Measurements from ENCODE around the gene ZNF217. TPM values are rescaled to one million over a fixed set of nuclear protein-coding genes. Genes with fewer than 3 reads are reported as not detected.
"Not testable (repeated sequence)": the region's sequence is repeated elsewhere in the genome, so short reads cannot be mapped to it uniquely, and the experiment has no call there.

Gene ZNF217
- total RNA-seq, 1 donor from 2014 or later: 76.3 TPM

DNA sequence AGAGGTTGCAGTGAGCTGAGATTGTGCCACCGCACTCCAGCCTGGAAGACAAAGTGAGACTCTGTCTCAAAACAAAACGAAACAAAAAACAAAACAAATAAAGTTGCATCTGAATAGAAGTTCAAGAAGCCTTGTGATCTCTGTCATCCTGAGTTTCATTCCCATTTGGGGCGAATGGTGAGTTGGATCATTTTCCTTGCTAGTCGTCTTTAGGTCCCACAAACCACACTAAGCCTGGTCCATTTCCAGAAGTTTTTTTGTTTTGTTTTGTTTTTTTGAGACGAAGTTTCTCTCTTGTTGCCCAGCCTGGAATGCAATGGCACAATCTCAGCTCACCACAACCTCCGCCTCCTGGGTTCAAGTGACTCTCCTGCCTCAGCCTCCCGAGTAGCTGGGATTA, 33.8 kb downstream of the ZNF217 start:
- no peaks in the 10 kb centered on the region for H3K27me3 Mint-ChIP-seq
- no peak for DNase-seq (ENCODE audit: low spot score, unreplicated experiment)
- H3K4me3 Mint-ChIP-seq (ENCODE audit: low read depth): no peak overlapping the region
- peaks cover 3% of the 10 kb centered on the region for H3K36me3 Mint-ChIP-seq (ENCODE audit: insufficient read depth)
- H3K4me1 Mint-ChIP-seq (ENCODE audit: low read depth): no peaks in the 10 kb centered on the region
- TF ChIP-seq, protein P1, sequence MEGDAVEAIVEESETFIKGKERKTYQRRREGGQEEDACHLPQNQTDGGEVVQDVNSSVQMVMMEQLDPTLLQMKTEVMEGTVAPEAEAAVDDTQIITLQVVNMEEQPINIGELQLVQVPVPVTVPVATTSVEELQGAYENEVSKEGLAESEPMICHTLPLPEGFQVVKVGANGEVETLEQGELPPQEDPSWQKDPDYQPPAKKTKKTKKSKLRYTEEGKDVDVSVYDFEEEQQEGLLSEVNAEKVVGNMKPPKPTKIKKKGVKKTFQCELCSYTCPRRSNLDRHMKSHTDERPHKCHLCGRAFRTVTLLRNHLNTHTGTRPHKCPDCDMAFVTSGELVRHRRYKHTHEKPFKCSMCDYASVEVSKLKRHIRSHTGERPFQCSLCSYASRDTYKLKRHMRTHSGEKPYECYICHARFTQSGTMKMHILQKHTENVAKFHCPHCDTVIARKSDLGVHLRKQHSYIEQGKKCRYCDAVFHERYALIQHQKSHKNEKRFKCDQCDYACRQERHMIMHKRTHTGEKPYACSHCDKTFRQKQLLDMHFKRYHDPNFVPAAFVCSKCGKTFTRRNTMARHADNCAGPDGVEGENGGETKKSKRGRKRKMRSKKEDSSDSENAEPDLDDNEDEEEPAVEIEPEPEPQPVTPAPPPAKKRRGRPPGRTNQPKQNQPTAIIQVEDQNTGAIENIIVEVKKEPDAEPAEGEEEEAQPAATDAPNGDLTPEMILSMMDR (IDR thresholded peaks at IDR 0.05; ENCODE audit: unreplicated experiment): no peak
- H3K27ac Mint-ChIP-seq: no peak overlapping the region
- no peaks in the 10 kb centered on the region for H3K9me3 Mint-ChIP-seq (ENCODE audit: low read depth)

GRCh38 chr20:53557130-53557529, 36.5 kb downstream of the ZNF217 start:
- DNase-seq (ENCODE audit: low spot score, unreplicated experiment): no peak
- peaks cover 3% of the 10 kb centered on the region for H3K36me3 Mint-ChIP-seq (ENCODE audit: insufficient read depth)
- no peaks in the 10 kb centered on the region for H3K9me3 Mint-ChIP-seq (ENCODE audit: low read depth)
- TF ChIP-seq, protein P1 (IDR thresholded peaks at IDR 0.05; ENCODE audit: unreplicated experiment): no peak
- no peaks in the 10 kb centered on the region for H3K4me1 Mint-ChIP-seq (ENCODE audit: low read depth)
- H3K4me3 Mint-ChIP-seq (ENCODE audit: low read depth): no peak overlapping the region
- H3K27ac Mint-ChIP-seq: no peak overlapping the region
- no peaks in the 10 kb centered on the region for H3K27me3 Mint-ChIP-seq

- Mint-ChIP-seq H3K27ac (no peak overlapping the region), H3K4me1 (ENCODE audit: low read depth) (peaks cover 1% of the 10 kb centered on the region), H3K9me3 (ENCODE audit: low read depth) (no peaks in the 10 kb centered on the region), H3K36me3 (ENCODE audit: insufficient read depth) (peaks cover 3% of the 10 kb centered on the region), H3K27me3 (no peaks in the 10 kb centered on the region), H3K4me3 (ENCODE audit: low read depth) (no peak overlapping the region)
- DNase-seq (ENCODE audit: low spot score, unreplicated experiment): no peak
- TF ChIP-seq, protein P1 (IDR thresholded peaks at IDR 0.05; ENCODE audit: unreplicated experiment): no peak
These were observed 37.3 kb downstream of the ZNF217 start for GRCh38 chr20:53556267-53556897.

- TF ChIP-seq, protein P1 (IDR thresholded peaks at IDR 0.05; ENCODE audit: unreplicated experiment): no peak
- H3K9me3 Mint-ChIP-seq (ENCODE audit: low read depth): no peaks in the 10 kb centered on the region
- H3K27me3 Mint-ChIP-seq: no peaks in the 10 kb centered on the region
- H3K27ac Mint-ChIP-seq: no peak overlapping the region
- H3K36me3 Mint-ChIP-seq (ENCODE audit: insufficient read depth): peaks cover 3% of the 10 kb centered on the region
- H3K4me3 Mint-ChIP-seq (ENCODE audit: low read depth): no peak overlapping the region
- no peak for DNase-seq (ENCODE audit: low spot score, unreplicated experiment)
- peaks cover 1% of the 10 kb centered on the region for H3K4me1 Mint-ChIP-seq (ENCODE audit: low read depth)
These were observed 37.8 kb downstream of the ZNF217 start for GRCh38 chr20:53555816-53556215.

DNA sequence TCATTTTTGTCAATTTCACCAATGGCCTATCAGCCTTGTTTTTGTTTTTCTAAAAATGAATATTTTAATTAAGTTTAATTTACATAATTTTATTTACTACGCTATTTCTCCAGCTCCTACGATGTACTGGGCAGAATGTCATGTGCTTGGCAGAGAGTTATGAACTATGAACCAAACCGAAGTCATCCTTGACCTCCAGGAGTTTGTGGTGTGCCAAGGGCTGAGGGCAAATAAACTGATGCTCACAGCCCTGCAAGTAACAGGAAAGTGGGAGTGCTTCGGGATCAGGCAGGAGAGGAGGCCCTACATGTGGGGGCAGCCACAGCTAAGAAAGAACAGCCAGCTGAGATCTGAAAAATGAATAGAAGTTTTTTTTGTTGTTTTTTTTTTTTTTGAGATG, 38.6 kb downstream of the ZNF217 start:
- DNase-seq (ENCODE audit: low spot score, unreplicated experiment): no peak
- TF ChIP-seq, protein P1 (IDR thresholded peaks at IDR 0.05; ENCODE audit: unreplicated experiment): no peak
- Mint-ChIP-seq H3K36me3 (ENCODE audit: insufficient read depth) (peaks cover 2% of the 10 kb centered on the region), H3K4me1 (ENCODE audit: low read depth) (peaks cover 1% of the 10 kb centered on the region), H3K4me3 (ENCODE audit: low read depth) (no peak overlapping the region), H3K27me3 (no peaks in the 10 kb centered on the region), H3K9me3 (ENCODE audit: low read depth) (no peaks in the 10 kb centered on the region), H3K27ac (no peak overlapping the region)

GRCh38 chr20:53552572-53552893, 41.1 kb downstream of the ZNF217 start:
- H3K4me1 Mint-ChIP-seq (ENCODE audit: low read depth); H3K36me3 Mint-ChIP-seq (ENCODE audit: insufficient read depth); H3K4me3 Mint-ChIP-seq (ENCODE audit: low read depth); H3K27ac Mint-ChIP-seq; H3K27me3 Mint-ChIP-seq; H3K9me3 Mint-ChIP-seq (ENCODE audit: low read depth); DNase-seq (ENCODE audit: low spot score, unreplicated experiment): not testable (repeated sequence)

DNA sequence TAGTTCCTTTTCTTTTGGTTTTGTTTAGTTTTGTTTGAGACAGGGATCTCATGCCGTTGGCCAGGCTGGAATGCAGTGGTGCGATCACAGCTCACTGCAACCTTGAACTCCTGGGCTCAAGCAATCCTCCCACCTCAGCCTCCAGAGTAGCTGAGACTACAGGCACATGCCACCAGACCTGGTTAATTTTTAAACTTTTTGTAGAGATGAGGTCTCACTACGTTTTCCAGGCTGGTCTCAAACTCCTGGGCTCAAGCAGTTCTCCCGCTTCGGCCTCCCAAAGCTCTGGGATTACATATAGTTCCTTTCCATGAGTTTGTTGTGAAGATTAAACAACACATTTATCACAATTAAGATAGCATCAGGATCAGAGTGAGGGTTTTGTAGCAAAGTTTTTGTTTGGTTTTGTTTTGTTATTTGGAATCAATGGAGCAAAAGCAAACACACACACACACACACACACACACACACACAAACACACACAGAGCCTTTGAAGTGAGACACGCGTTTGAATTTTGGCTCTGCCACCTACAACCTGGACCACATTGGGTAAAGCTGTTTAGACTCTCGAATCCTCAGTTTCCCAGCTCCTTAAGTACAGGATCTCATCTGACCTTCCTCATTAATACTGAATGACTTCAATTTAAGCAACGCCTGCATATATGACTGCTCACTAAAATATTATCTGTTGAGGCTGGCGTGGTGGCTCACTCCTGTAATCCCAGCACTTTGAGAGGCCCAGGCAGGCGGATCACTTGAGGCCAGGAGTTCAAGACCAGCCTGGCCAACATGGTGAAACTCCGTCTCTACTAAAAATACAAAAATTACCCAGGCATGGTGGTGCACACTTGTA, 41.7 kb downstream of the ZNF217 start:
- not testable (repeated sequence) for H3K4me3 Mint-ChIP-seq (ENCODE audit: low read depth); H3K27me3 Mint-ChIP-seq; H3K9me3 Mint-ChIP-seq (ENCODE audit: low read depth); H3K36me3 Mint-ChIP-seq (ENCODE audit: insufficient read depth); DNase-seq (ENCODE audit: low spot score, unreplicated experiment); H3K4me1 Mint-ChIP-seq (ENCODE audit: low read depth); H3K27ac Mint-ChIP-seq
